Neutrophil (primary cell): Measurements from ENCODE around the gene PMFBP1.

ENCODE experiments used
- H3K27ac ChIP-seq: fragments of 200-600 bp; sonication (generic); 2 replicates; pipeline ENCODE4 v1.5.1; 2016; ENCODE audit warnings: mild to moderate bottlenecking, moderate library complexity
- H3K27me3 ChIP-seq: fragments of 200-600 bp; sonication (generic); 2 replicates; pipeline ENCODE4 v1.6.0; 2016; ENCODE audit warnings: mild to moderate bottlenecking
- H3K36me3 ChIP-seq: fragments of 200-600 bp; sonication (generic); 2 replicates; pipeline ENCODE4 v1.5.1; 2017
- H3K4me1 ChIP-seq, 2 experiments: fragments of 200-600 bp in 1 of 2; sonication (generic) in 1 of 2; 1 replicate in 1 of 2; 2 replicates in 1 of 2; pipeline versions ENCODE4 v1.5.1 to v1.6.1; 2013 to 2016; ENCODE audit warnings: low read depth in 1 of 2, low read length in 1 of 2, mild to moderate bottlenecking in 1 of 2, moderate library complexity in 1 of 2; ENCODE audit not compliant: control insufficient read depth in 1 of 2, insufficient read depth in 1 of 2
- H3K4me3 ChIP-seq, 2 experiments: fragments of 200-600 bp in 1 of 2; sonication (generic) in 1 of 2; 1 replicate in 1 of 2; 2 replicates in 1 of 2; pipeline ENCODE4 v1.5.1; 2013 to 2016; ENCODE audit warnings: low read depth in 1 of 2, low read length in 1 of 2, mild to moderate bottlenecking in 1 of 2, moderate library complexity in 1 of 2
- H3K9me3 ChIP-seq: fragments of 200-600 bp; sonication (generic); 2 replicates; pipeline ENCODE4 v1.5.1; 2016
- CTCF ChIP-seq: fragments of 200-600 bp; sonication (generic); IDR thresholded peaks from 2 replicates; pipeline ENCODE4 v1.5.1; 2016; ENCODE audit warnings: antibody characterized with exemption

PMFBP1 gene

GRCh38 chr16:72105978-72106377, 66.0 kb downstream of the PMFBP1 start:
- Histone ChIP-seq H3K9me3 (no peaks in the 10 kb centered on the region), H3K27me3 (no peaks in the 10 kb centered on the region), H3K4me1 (no peaks in the 10 kb centered on the region), H3K36me3 (peaks cover 100% of the 10 kb centered on the region), H3K4me3 (no peak overlapping the region), H3K27ac (no peak overlapping the region)
- no peak for TF ChIP-seq CTCF

- no peak for TF ChIP-seq CTCF
- Histone ChIP-seq H3K4me3 (no peak overlapping the region), H3K27ac (no peak overlapping the region), H3K27me3 (no peaks in the 10 kb centered on the region), H3K9me3 (no peaks in the 10 kb centered on the region), H3K36me3 (peaks cover 100% of the 10 kb centered on the region), H3K4me1 (no peaks in the 10 kb centered on the region)
Measured at GRCh38 chr16:72104905-72105304, 67.0 kb downstream of the PMFBP1 start.

GRCh38 chr16:72101195-72101594, 70.8 kb downstream of the PMFBP1 start:
- no peak overlapping the region for H3K27ac ChIP-seq
- H3K4me1 ChIP-seq: no peaks in the 10 kb centered on the region
- peaks cover 100% of the 10 kb centered on the region for H3K36me3 ChIP-seq
- no peaks in the 10 kb centered on the region for H3K27me3 ChIP-seq
- no peaks in the 10 kb centered on the region for H3K9me3 ChIP-seq
- H3K4me3 ChIP-seq: no peak overlapping the region
- TF ChIP-seq CTCF: no peak

- TF ChIP-seq CTCF: peak; percentile 46
- H3K36me3 ChIP-seq: peaks cover 85% of the 10 kb centered on the region
- H3K4me1 ChIP-seq: peaks cover 7 to 11% of the 10 kb centered on the region in 2 experiments
Measured at GRCh38 chr16:72099377-72099818, 72.6 kb downstream of the PMFBP1 start.

GRCh38 chr16:72098936-72099335, 73.0 kb downstream of the PMFBP1 start:
- H3K36me3 ChIP-seq: peaks cover 81% of the 10 kb centered on the region
- no peak for TF ChIP-seq CTCF
- no peaks in the 10 kb centered on the region for H3K27me3 ChIP-seq
- no peaks in the 10 kb centered on the region for H3K9me3 ChIP-seq
- peaks cover 12 to 15% of the 10 kb centered on the region in 2 experiments for H3K4me1 ChIP-seq
- no peak overlapping the region for H3K27ac ChIP-seq
- H3K4me3 ChIP-seq: no peak overlapping the region

More at GRCh38 chr16:72099377-72099818, 72.6 kb downstream of the PMFBP1 start:
- Histone ChIP-seq H3K9me3 (no peaks in the 10 kb centered on the region), H3K27ac (no peak overlapping the region), H3K4me3 (no peak overlapping the region), H3K27me3 (no peaks in the 10 kb centered on the region)

GRCh38 chr16:72094266-72094610, 77.7 kb downstream of the PMFBP1 start:
- Histone ChIP-seq H3K27me3 (no peaks in the 10 kb centered on the region), H3K4me1 (peaks cover 25 to 37% of the 10 kb centered on the region in 2 experiments), H3K36me3 (peaks cover 52% of the 10 kb centered on the region), H3K27ac (peak overlapping the region; percentile 91), H3K9me3 (no peaks in the 10 kb centered on the region), H3K4me3 (peak overlapping the region; percentile 93 to 95)
- no peak for TF ChIP-seq CTCF
